Measurements from ENCODE around the gene EMC7. TPM values are rescaled to one million over a fixed set of nuclear protein-coding genes. Genes with fewer than 3 reads are reported as not detected.

The EMC7 gene
- total and polyA plus RNA-seq, 4 donors = 26.7 to 58.3 (median 37.6) TPM

DNA sequence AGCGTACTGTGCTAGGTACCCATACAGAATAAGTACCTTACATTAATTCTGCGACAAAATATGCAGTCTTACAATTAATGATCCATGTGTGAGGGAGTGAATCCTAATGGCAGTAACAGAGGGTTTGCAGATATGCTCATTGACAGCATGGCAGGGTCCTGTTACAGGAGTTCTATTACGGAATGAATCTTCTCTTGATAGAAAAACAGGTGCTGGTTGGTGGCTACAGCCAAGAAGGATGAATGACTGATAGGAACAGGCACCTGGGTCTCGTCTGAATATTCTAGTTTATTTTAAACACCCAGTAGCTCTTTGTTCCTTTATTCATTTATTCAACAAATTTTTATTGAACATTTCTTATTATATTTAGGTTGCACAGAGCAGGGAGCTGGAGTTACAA is 23.0 kb upstream of the EMC7 start:
- Histone ChIP-seq H3K9me3 (ENCODE audit: control insufficient read depth in 4 of 4, low read length in 3 of 4) (no peaks in the 10 kb centered on the region), H3K27ac (ENCODE audit: low read depth in 1 of 2, low read length in 2 of 2) (no peak overlapping the region), H3K4me1 (ENCODE audit: control insufficient read depth in 4 of 4, insufficient read depth in 4 of 4, low read length in 3 of 4) (no peaks in the 10 kb centered on the region), H3K27me3 (ENCODE audit: control insufficient read depth in 4 of 4, insufficient read depth in 4 of 4, low read length in 3 of 4) (no peaks in the 10 kb centered on the region), H3K4me3 (ENCODE audit: low read depth in 1 of 3, low read length in 3 of 3) (no peak overlapping the region), H3K9ac (ENCODE audit: low read depth in 1 of 2, low read length in 2 of 2) (no peak overlapping the region), H3K36me3 (ENCODE audit: control insufficient read depth in 4 of 4, insufficient read depth in 3 of 4, low read depth in 1 of 4, low read length in 3 of 4) (no peaks in the 10 kb centered on the region)
- no peak for DNase-seq (ENCODE audit: low spot score)
- WGBS = 90% methylated on average over 4 of the region's 4 CpGs
- no peak for TF ChIP-seq SP1 (IDR thresholded peaks at IDR 0.05)
- no peak for TF ChIP-seq RXRA (IDR thresholded peaks at IDR 0.05)
- TF ChIP-seq, protein P1, sequence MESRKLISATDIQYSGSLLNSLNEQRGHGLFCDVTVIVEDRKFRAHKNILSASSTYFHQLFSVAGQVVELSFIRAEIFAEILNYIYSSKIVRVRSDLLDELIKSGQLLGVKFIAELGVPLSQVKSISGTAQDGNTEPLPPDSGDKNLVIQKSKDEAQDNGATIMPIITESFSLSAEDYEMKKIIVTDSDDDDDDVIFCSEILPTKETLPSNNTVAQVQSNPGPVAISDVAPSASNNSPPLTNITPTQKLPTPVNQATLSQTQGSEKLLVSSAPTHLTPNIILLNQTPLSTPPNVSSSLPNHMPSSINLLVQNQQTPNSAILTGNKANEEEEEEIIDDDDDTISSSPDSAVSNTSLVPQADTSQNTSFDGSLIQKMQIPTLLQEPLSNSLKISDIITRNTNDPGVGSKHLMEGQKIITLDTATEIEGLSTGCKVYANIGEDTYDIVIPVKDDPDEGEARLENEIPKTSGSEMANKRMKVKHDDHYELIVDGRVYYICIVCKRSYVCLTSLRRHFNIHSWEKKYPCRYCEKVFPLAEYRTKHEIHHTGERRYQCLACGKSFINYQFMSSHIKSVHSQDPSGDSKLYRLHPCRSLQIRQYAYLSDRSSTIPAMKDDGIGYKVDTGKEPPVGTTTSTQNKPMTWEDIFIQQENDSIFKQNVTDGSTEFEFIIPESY (IDR thresholded peaks at IDR 0.05) = no peak
- TF ChIP-seq JUND (IDR thresholded peaks at IDR 0.05) = no peak
- no peak for TF ChIP-seq EGR1 (IDR thresholded peaks at IDR 0.05; ENCODE audit: low read depth in 2 of 2)
- TF ChIP-seq FOXA1 (IDR thresholded peaks at IDR 0.05) = no peak
- no peak for TF ChIP-seq HNF4G (IDR thresholded peaks at IDR 0.05)
- TF ChIP-seq, protein P2, sequence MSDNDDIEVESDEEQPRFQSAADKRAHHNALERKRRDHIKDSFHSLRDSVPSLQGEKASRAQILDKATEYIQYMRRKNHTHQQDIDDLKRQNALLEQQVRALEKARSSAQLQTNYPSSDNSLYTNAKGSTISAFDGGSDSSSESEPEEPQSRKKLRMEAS (IDR thresholded peaks at IDR 0.05) = no peak
- TF ChIP-seq, protein P3, sequence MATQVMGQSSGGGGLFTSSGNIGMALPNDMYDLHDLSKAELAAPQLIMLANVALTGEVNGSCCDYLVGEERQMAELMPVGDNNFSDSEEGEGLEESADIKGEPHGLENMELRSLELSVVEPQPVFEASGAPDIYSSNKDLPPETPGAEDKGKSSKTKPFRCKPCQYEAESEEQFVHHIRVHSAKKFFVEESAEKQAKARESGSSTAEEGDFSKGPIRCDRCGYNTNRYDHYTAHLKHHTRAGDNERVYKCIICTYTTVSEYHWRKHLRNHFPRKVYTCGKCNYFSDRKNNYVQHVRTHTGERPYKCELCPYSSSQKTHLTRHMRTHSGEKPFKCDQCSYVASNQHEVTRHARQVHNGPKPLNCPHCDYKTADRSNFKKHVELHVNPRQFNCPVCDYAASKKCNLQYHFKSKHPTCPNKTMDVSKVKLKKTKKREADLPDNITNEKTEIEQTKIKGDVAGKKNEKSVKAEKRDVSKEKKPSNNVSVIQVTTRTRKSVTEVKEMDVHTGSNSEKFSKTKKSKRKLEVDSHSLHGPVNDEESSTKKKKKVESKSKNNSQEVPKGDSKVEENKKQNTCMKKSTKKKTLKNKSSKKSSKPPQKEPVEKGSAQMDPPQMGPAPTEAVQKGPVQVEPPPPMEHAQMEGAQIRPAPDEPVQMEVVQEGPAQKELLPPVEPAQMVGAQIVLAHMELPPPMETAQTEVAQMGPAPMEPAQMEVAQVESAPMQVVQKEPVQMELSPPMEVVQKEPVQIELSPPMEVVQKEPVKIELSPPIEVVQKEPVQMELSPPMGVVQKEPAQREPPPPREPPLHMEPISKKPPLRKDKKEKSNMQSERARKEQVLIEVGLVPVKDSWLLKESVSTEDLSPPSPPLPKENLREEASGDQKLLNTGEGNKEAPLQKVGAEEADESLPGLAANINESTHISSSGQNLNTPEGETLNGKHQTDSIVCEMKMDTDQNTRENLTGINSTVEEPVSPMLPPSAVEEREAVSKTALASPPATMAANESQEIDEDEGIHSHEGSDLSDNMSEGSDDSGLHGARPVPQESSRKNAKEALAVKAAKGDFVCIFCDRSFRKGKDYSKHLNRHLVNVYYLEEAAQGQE (IDR thresholded peaks at IDR 0.05) = no peak
- TF ChIP-seq, protein P4, sequence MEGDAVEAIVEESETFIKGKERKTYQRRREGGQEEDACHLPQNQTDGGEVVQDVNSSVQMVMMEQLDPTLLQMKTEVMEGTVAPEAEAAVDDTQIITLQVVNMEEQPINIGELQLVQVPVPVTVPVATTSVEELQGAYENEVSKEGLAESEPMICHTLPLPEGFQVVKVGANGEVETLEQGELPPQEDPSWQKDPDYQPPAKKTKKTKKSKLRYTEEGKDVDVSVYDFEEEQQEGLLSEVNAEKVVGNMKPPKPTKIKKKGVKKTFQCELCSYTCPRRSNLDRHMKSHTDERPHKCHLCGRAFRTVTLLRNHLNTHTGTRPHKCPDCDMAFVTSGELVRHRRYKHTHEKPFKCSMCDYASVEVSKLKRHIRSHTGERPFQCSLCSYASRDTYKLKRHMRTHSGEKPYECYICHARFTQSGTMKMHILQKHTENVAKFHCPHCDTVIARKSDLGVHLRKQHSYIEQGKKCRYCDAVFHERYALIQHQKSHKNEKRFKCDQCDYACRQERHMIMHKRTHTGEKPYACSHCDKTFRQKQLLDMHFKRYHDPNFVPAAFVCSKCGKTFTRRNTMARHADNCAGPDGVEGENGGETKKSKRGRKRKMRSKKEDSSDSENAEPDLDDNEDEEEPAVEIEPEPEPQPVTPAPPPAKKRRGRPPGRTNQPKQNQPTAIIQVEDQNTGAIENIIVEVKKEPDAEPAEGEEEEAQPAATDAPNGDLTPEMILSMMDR (IDR thresholded peaks at IDR 0.05; ENCODE audit: low read depth, low read length, missing input control) = no peak
- TF ChIP-seq TAF1 (conservative IDR thresholded peaks at IDR 0.05) = no peak
- no peak for TF ChIP-seq RAD21 (IDR thresholded peaks at IDR 0.05)
- TF ChIP-seq NR2F2 (IDR thresholded peaks at IDR 0.05) = no peak
- no peak for TF ChIP-seq GABPA (IDR thresholded peaks at IDR 0.05 in 1 of 2, conservative IDR thresholded peaks at IDR 0.05 in 1 of 2)
- no peak for TF ChIP-seq HNF4A (conservative IDR thresholded peaks at IDR 0.05)
- TF ChIP-seq, protein P5, sequence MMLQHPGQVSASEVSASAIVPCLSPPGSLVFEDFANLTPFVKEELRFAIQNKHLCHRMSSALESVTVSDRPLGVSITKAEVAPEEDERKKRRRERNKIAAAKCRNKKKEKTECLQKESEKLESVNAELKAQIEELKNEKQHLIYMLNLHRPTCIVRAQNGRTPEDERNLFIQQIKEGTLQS (IDR thresholded peaks at IDR 0.05) = no peak
- no peak for TF ChIP-seq FOXA2 (IDR thresholded peaks at IDR 0.05)
- no peak for TF ChIP-seq YY1 (IDR thresholded peaks at IDR 0.05)
